ENCODE data around the gene SPATA3.

DNA sequence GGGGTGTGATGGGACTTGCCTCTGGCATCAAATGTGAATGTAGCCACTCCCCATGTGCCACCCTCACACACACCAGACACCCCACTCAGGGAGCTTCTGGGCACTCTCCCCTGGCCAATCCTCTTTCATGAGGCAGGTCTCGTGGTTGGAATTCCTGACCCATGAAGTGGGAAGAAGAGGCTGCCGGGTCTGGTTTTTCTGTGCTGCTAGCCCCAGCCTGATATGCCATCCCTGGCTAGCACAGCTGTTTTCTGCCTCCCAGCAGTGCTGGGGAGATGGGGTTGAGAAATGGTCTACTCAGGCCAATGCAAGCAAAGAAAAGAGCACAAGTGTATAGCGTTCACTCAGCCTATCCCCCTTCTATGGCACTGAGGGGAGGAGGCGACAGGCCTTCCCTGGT lies 40.2 kb downstream of the SPATA3 start:
- TF ChIP-seq EZH2 (IDR thresholded peaks at IDR 0.05; ENCODE audit: low read length, missing control alignments), result peak; percentile 46
- TF ChIP-seq, protein P1, sequence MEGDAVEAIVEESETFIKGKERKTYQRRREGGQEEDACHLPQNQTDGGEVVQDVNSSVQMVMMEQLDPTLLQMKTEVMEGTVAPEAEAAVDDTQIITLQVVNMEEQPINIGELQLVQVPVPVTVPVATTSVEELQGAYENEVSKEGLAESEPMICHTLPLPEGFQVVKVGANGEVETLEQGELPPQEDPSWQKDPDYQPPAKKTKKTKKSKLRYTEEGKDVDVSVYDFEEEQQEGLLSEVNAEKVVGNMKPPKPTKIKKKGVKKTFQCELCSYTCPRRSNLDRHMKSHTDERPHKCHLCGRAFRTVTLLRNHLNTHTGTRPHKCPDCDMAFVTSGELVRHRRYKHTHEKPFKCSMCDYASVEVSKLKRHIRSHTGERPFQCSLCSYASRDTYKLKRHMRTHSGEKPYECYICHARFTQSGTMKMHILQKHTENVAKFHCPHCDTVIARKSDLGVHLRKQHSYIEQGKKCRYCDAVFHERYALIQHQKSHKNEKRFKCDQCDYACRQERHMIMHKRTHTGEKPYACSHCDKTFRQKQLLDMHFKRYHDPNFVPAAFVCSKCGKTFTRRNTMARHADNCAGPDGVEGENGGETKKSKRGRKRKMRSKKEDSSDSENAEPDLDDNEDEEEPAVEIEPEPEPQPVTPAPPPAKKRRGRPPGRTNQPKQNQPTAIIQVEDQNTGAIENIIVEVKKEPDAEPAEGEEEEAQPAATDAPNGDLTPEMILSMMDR (conservative IDR thresholded peaks at IDR 0.05 in 1 of 2, IDR thresholded peaks at IDR 0.05 in 1 of 2; ENCODE audit: low read depth in 1 of 2, low read length in 2 of 2), result no peak
